ENCODE data around the gene CCDC14.

CCDC14 gene

GRCh38 chr3:123953735-123954134 lies 7.3 kb downstream of the CCDC14 start:
- no peaks in the 10 kb centered on the region for H3K9me3 ChIP-seq (replicated peaks; ENCODE audit: low read length)
- H3K4me3 ChIP-seq (ENCODE audit: low read length): no peak overlapping the region
- H3K4me1 ChIP-seq (ENCODE audit: control insufficient read depth, insufficient read depth, low read length): peaks cover 8% of the 10 kb centered on the region
- H3K4me2 ChIP-seq (ENCODE audit: low read length): no peak overlapping the region
- H3K27me3 ChIP-seq (ENCODE audit: control insufficient read depth, insufficient read depth, low read length): no peaks in the 10 kb centered on the region
- no peak overlapping the region for H3K9ac ChIP-seq (ENCODE audit: low read depth, low read length)
- peaks cover 26% of the 10 kb centered on the region for H3K36me3 ChIP-seq (ENCODE audit: insufficient read depth, low read length)

- Histone ChIP-seq H3K4me3 (ENCODE audit: low read length) (no peak overlapping the region), H3K27me3 (ENCODE audit: control insufficient read depth, insufficient read depth, low read length) (no peaks in the 10 kb centered on the region), H3K4me1 (ENCODE audit: control insufficient read depth, insufficient read depth, low read length) (peaks cover under 1% of the 10 kb centered on the region), H3K9me3 (replicated peaks; ENCODE audit: low read length) (no peaks in the 10 kb centered on the region), H3K36me3 (ENCODE audit: insufficient read depth, low read length) (peaks cover 30% of the 10 kb centered on the region), H3K4me2 (ENCODE audit: low read length) (no peak overlapping the region), H3K9ac (ENCODE audit: low read depth, low read length) (no peak overlapping the region)
Measured at GRCh38 chr3:123952844-123953520, 8.0 kb downstream of the CCDC14 start.

GRCh38 chr3:123951522-123952447 lies 9.2 kb downstream of the CCDC14 start:
- Histone ChIP-seq H3K4me1 (ENCODE audit: control insufficient read depth, insufficient read depth, low read length) (no peaks in the 10 kb centered on the region), H3K9ac (ENCODE audit: low read depth, low read length) (no peak overlapping the region), H3K4me2 (ENCODE audit: low read length) (no peak overlapping the region), H3K27me3 (ENCODE audit: control insufficient read depth, insufficient read depth, low read length) (no peaks in the 10 kb centered on the region), H3K4me3 (ENCODE audit: low read length) (no peak overlapping the region), H3K36me3 (ENCODE audit: insufficient read depth, low read length) (peaks cover 37% of the 10 kb centered on the region), H3K9me3 (replicated peaks; ENCODE audit: low read length) (no peaks in the 10 kb centered on the region)

GRCh38 chr3:123949641-123950040 lies 11.4 kb downstream of the CCDC14 start:
- H3K9ac ChIP-seq (ENCODE audit: low read depth, low read length): no peak overlapping the region
- no peak overlapping the region for H3K4me3 ChIP-seq (ENCODE audit: low read length)
- H3K4me1 ChIP-seq (ENCODE audit: control insufficient read depth, insufficient read depth, low read length): no peaks in the 10 kb centered on the region
- no peaks in the 10 kb centered on the region for H3K9me3 ChIP-seq (replicated peaks; ENCODE audit: low read length)
- peaks cover 40% of the 10 kb centered on the region for H3K36me3 ChIP-seq (ENCODE audit: insufficient read depth, low read length)
- no peak overlapping the region for H3K4me2 ChIP-seq (ENCODE audit: low read length)
- H3K27me3 ChIP-seq (ENCODE audit: control insufficient read depth, insufficient read depth, low read length): no peaks in the 10 kb centered on the region

GRCh38 chr3:123948449-123948848 lies 12.6 kb downstream of the CCDC14 start:
- no peaks in the 10 kb centered on the region for H3K4me1 ChIP-seq (ENCODE audit: control insufficient read depth, insufficient read depth, low read length)
- no peak overlapping the region for H3K9ac ChIP-seq (ENCODE audit: low read depth, low read length)
- H3K4me2 ChIP-seq (ENCODE audit: low read length): no peak overlapping the region
- no peaks in the 10 kb centered on the region for H3K27me3 ChIP-seq (ENCODE audit: control insufficient read depth, insufficient read depth, low read length)
- no peak overlapping the region for H3K4me3 ChIP-seq (ENCODE audit: low read length)
- H3K9me3 ChIP-seq (replicated peaks; ENCODE audit: low read length): no peaks in the 10 kb centered on the region
- H3K36me3 ChIP-seq (ENCODE audit: insufficient read depth, low read length): peaks cover 42% of the 10 kb centered on the region

GRCh38 chr3:123947482-123947881 lies 13.5 kb downstream of the CCDC14 start:
- H3K36me3 ChIP-seq (ENCODE audit: insufficient read depth, low read length): peaks cover 38% of the 10 kb centered on the region
- H3K4me3 ChIP-seq (ENCODE audit: low read length): no peak overlapping the region
- no peak overlapping the region for H3K4me2 ChIP-seq (ENCODE audit: low read length)
- H3K9ac ChIP-seq (ENCODE audit: low read depth, low read length): no peak overlapping the region
- no peaks in the 10 kb centered on the region for H3K4me1 ChIP-seq (ENCODE audit: control insufficient read depth, insufficient read depth, low read length)
- H3K9me3 ChIP-seq (replicated peaks; ENCODE audit: low read length): no peaks in the 10 kb centered on the region
- H3K27me3 ChIP-seq (ENCODE audit: control insufficient read depth, insufficient read depth, low read length): no peaks in the 10 kb centered on the region

- H3K4me3 ChIP-seq (ENCODE audit: low read length): no peak overlapping the region
- no peaks in the 10 kb centered on the region for H3K4me1 ChIP-seq (ENCODE audit: control insufficient read depth, insufficient read depth, low read length)
- no peaks in the 10 kb centered on the region for H3K9me3 ChIP-seq (replicated peaks; ENCODE audit: low read length)
- H3K27me3 ChIP-seq (ENCODE audit: control insufficient read depth, insufficient read depth, low read length): no peaks in the 10 kb centered on the region
- H3K9ac ChIP-seq (ENCODE audit: low read depth, low read length): no peak overlapping the region
- H3K4me2 ChIP-seq (ENCODE audit: low read length): no peak overlapping the region
- peaks cover 22% of the 10 kb centered on the region for H3K36me3 ChIP-seq (ENCODE audit: insufficient read depth, low read length)
Measured at GRCh38 chr3:123941542-123941941, 19.5 kb downstream of the CCDC14 start.

GRCh38 chr3:123941121-123941520 lies 19.9 kb downstream of the CCDC14 start:
- H3K4me2 ChIP-seq (ENCODE audit: low read length): no peak overlapping the region
- no peak overlapping the region for H3K9ac ChIP-seq (ENCODE audit: low read depth, low read length)
- peaks cover 18% of the 10 kb centered on the region for H3K36me3 ChIP-seq (ENCODE audit: insufficient read depth, low read length)
- no peak overlapping the region for H3K4me3 ChIP-seq (ENCODE audit: low read length)
- H3K9me3 ChIP-seq (replicated peaks; ENCODE audit: low read length): no peaks in the 10 kb centered on the region
- H3K4me1 ChIP-seq (ENCODE audit: control insufficient read depth, insufficient read depth, low read length): no peaks in the 10 kb centered on the region
- no peaks in the 10 kb centered on the region for H3K27me3 ChIP-seq (ENCODE audit: control insufficient read depth, insufficient read depth, low read length)

- Histone ChIP-seq H3K9me3 (replicated peaks; ENCODE audit: low read length) (no peaks in the 10 kb centered on the region), H3K4me3 (ENCODE audit: low read length) (no peak overlapping the region), H3K4me1 (ENCODE audit: control insufficient read depth, insufficient read depth, low read length) (no peaks in the 10 kb centered on the region), H3K9ac (ENCODE audit: low read depth, low read length) (no peak overlapping the region), H3K36me3 (ENCODE audit: insufficient read depth, low read length) (peaks cover 16% of the 10 kb centered on the region), H3K27me3 (ENCODE audit: control insufficient read depth, insufficient read depth, low read length) (no peaks in the 10 kb centered on the region), H3K4me2 (ENCODE audit: low read length) (no peak overlapping the region)
Measured at GRCh38 chr3:123939706-123940105, 21.3 kb downstream of the CCDC14 start.

- Histone ChIP-seq H3K4me3 (ENCODE audit: low read length) (no peak overlapping the region), H3K9me3 (replicated peaks; ENCODE audit: low read length) (no peaks in the 10 kb centered on the region), H3K36me3 (ENCODE audit: insufficient read depth, low read length) (peaks cover 4% of the 10 kb centered on the region), H3K4me1 (ENCODE audit: control insufficient read depth, insufficient read depth, low read length) (no peaks in the 10 kb centered on the region), H3K9ac (ENCODE audit: low read depth, low read length) (no peak overlapping the region), H3K27me3 (ENCODE audit: control insufficient read depth, insufficient read depth, low read length) (no peaks in the 10 kb centered on the region), H3K4me2 (ENCODE audit: low read length) (no peak overlapping the region)
Measured at GRCh38 chr3:123936400-123936799, 24.6 kb downstream of the CCDC14 start.

- Histone ChIP-seq H3K27me3 (ENCODE audit: control insufficient read depth, insufficient read depth, low read length) (no peaks in the 10 kb centered on the region), H3K4me1 (ENCODE audit: control insufficient read depth, insufficient read depth, low read length) (no peaks in the 10 kb centered on the region), H3K4me2 (ENCODE audit: low read length) (no peak overlapping the region), H3K36me3 (ENCODE audit: insufficient read depth, low read length) (peaks cover 6% of the 10 kb centered on the region), H3K9me3 (replicated peaks; ENCODE audit: low read length) (no peaks in the 10 kb centered on the region), H3K9ac (ENCODE audit: low read depth, low read length) (no peak overlapping the region), H3K4me3 (ENCODE audit: low read length) (no peak overlapping the region)
Measured at GRCh38 chr3:123935830-123936229, 25.2 kb downstream of the CCDC14 start.

All from skeletal muscle satellite cell (primary cell).